GM19468 (cell line): ENCODE data around the gene AATK.

Source experiments
- ATAC-seq: cut with Tn5 transposase; IDR thresholded peaks from one replicate; pipeline ENCODE4 v1.9.1; 2021; ENCODE audit warnings: mild to moderate bottlenecking, moderate library complexity, moderate number of reproducible peaks; ENCODE audit not compliant: unreplicated experiment; ENCODE audit errors: extremely low read depth

The AATK gene

GRCh38 chr17:81102352-81102751 lies 63.7 kb downstream of the AATK start:
- ATAC-seq: no peak

- peak; percentile 68 for ATAC-seq
Measured at GRCh38 chr17:81101614-81102306, 64.3 kb downstream of the AATK start.

- ATAC-seq: no peak
Measured at GRCh38 chr17:81100668-81101067, 65.4 kb downstream of the AATK start.

GRCh38 chr17:81099888-81100287 lies 66.1 kb downstream of the AATK start:
- ATAC-seq: no peak

GRCh38 chr17:81097943-81098308 lies 68.1 kb downstream of the AATK start:
- ATAC-seq: no peak

GRCh38 chr17:81097134-81097942 lies 68.7 kb downstream of the AATK start:
- ATAC-seq: no peak

GRCh38 chr17:81096741-81097133 lies 69.3 kb downstream of the AATK start:
- ATAC-seq: no peak

GRCh38 chr17:81095383-81095762 lies 70.6 kb downstream of the AATK start:
- ATAC-seq: no peak

GRCh38 chr17:81094509-81095382 lies 71.3 kb downstream of the AATK start:
- no peak for ATAC-seq

- no peak for ATAC-seq
Measured at GRCh38 chr17:81093619-81094508, 72.2 kb downstream of the AATK start.

GRCh38 chr17:81092518-81093095 lies 73.4 kb downstream of the AATK start:
- ATAC-seq: no peak

- no peak for ATAC-seq
Measured at GRCh38 chr17:81091774-81092517, 74.1 kb downstream of the AATK start.

- no peak for ATAC-seq
Measured at GRCh38 chr17:81091154-81091553, 74.9 kb downstream of the AATK start.

GRCh38 chr17:81090361-81091136 lies 75.5 kb downstream of the AATK start:
- no peak for ATAC-seq

- no peak for ATAC-seq
Measured at GRCh38 chr17:81086789-81087551, 79.1 kb downstream of the AATK start.

GRCh38 chr17:81085420-81085911 lies 80.6 kb downstream of the AATK start:
- no peak for ATAC-seq
